ENCODE results near the gene PTK7.
"Not testable (repeated sequence)": the region's sequence is repeated elsewhere in the genome, so short reads cannot be mapped to it uniquely, and the experiment has no call there.

Gene PTK7

GRCh38 chr6:43037706-43038105, 38.4 kb upstream of the PTK7 start:
- Histone ChIP-seq H3K4me3 (ENCODE audit: severe bottlenecking) (no peak overlapping the region), H3K27ac (ENCODE audit: poor library complexity, severe bottlenecking) (no peak overlapping the region), H3K36me3 (ENCODE audit: low read depth) (peaks cover 54% of the 10 kb centered on the region), H3K27me3 (ENCODE audit: insufficient read depth, poor library complexity, severe bottlenecking) (no peaks in the 10 kb centered on the region), H3K4me1 (ENCODE audit: insufficient read depth, poor library complexity, severe bottlenecking) (no peaks in the 10 kb centered on the region), H3K9me3 (ENCODE audit: severe bottlenecking) (no peaks in the 10 kb centered on the region)
- TF ChIP-seq, protein P1, sequence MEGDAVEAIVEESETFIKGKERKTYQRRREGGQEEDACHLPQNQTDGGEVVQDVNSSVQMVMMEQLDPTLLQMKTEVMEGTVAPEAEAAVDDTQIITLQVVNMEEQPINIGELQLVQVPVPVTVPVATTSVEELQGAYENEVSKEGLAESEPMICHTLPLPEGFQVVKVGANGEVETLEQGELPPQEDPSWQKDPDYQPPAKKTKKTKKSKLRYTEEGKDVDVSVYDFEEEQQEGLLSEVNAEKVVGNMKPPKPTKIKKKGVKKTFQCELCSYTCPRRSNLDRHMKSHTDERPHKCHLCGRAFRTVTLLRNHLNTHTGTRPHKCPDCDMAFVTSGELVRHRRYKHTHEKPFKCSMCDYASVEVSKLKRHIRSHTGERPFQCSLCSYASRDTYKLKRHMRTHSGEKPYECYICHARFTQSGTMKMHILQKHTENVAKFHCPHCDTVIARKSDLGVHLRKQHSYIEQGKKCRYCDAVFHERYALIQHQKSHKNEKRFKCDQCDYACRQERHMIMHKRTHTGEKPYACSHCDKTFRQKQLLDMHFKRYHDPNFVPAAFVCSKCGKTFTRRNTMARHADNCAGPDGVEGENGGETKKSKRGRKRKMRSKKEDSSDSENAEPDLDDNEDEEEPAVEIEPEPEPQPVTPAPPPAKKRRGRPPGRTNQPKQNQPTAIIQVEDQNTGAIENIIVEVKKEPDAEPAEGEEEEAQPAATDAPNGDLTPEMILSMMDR (IDR thresholded peaks at IDR 0.05; ENCODE audit: poor library complexity, severe bottlenecking) = no peak
- ATAC-seq (ENCODE audit: low read depth) = no peak
- no peak for DNase-seq (ENCODE audit: low spot score)

DNA sequence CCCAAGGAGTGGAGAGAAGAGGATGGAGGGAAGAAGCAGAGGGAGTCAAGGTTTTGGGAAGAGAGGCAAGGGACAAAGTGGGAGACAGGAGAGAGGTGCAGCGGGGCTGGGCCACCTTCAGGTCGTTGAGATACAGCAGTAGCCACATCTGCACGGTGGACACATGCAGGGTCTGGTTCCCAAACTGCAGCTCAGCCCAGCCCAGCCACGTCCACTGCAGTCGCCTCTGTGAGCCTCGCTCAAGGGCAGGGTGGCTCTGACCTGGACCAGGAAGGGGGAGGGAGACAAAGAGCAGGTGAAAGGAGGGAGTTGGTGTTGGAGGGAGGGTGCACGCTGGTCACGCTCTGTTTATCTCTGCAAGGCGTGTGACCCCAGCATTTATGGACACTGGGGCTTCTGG, 37.4 kb upstream of the PTK7 start:
- H3K4me1 ChIP-seq (ENCODE audit: insufficient read depth, poor library complexity, severe bottlenecking) = no peaks in the 10 kb centered on the region
- DNase-seq (ENCODE audit: low spot score) (no peak), ATAC-seq (ENCODE audit: low read depth) (no peak)
- no peak overlapping the region for H3K4me3 ChIP-seq (ENCODE audit: severe bottlenecking)
- H3K27ac ChIP-seq (ENCODE audit: poor library complexity, severe bottlenecking) = no peak overlapping the region
- no peaks in the 10 kb centered on the region for H3K9me3 ChIP-seq (ENCODE audit: severe bottlenecking)
- TF ChIP-seq, protein P1 (IDR thresholded peaks at IDR 0.05; ENCODE audit: poor library complexity, severe bottlenecking) = no peak
- peaks cover 60% of the 10 kb centered on the region for H3K36me3 ChIP-seq (ENCODE audit: low read depth)
- no peaks in the 10 kb centered on the region for H3K27me3 ChIP-seq (ENCODE audit: insufficient read depth, poor library complexity, severe bottlenecking)

DNA sequence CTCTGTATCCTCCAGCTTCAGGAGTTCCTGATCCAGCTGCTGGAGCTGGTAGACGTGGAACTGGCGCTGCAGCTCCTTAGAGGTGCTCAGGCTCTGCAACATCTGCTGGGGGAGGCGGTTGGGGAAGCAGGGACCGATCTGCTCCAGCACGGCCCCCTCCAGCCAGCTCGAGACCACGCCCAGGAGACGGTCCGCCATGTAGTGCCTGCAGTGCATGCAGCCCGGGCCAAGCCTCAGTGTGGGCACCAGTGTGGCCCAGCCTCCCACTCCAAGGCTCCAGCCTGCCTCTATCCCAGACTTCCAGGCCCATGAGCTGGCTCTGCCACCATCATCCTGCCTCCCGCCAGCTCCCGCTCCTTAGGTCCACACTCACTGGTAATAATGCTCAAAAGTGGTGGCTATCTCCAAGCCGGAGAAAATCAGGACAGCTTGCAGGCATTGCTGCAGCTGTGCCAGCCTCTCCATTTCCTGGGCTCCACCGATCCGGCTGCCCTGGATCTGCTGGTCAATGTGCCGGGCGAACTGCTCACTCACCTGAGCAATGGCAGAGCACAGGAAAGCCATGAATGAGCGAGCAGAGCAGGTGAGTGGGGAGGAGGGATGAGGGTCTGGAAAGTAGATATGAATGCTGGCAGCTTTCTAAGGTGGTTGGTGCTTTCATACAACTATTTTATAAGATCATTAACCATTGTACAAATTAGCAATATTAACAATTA, 35.4 kb upstream of the PTK7 start:
- ATAC-seq (ENCODE audit: low read depth) = no peak
- TF ChIP-seq, protein P1 (IDR thresholded peaks at IDR 0.05; ENCODE audit: poor library complexity, severe bottlenecking) = no peak
- no peak overlapping the region for H3K4me3 ChIP-seq (ENCODE audit: severe bottlenecking)
- peaks cover 54% of the 10 kb centered on the region for H3K36me3 ChIP-seq (ENCODE audit: low read depth)
- no peak overlapping the region for H3K27ac ChIP-seq (ENCODE audit: poor library complexity, severe bottlenecking)
- no peak for DNase-seq (ENCODE audit: low spot score)
- H3K9me3 ChIP-seq (ENCODE audit: severe bottlenecking) = no peaks in the 10 kb centered on the region
- H3K27me3 ChIP-seq (ENCODE audit: insufficient read depth, poor library complexity, severe bottlenecking) = no peaks in the 10 kb centered on the region
- H3K4me1 ChIP-seq (ENCODE audit: insufficient read depth, poor library complexity, severe bottlenecking) = no peaks in the 10 kb centered on the region

DNA sequence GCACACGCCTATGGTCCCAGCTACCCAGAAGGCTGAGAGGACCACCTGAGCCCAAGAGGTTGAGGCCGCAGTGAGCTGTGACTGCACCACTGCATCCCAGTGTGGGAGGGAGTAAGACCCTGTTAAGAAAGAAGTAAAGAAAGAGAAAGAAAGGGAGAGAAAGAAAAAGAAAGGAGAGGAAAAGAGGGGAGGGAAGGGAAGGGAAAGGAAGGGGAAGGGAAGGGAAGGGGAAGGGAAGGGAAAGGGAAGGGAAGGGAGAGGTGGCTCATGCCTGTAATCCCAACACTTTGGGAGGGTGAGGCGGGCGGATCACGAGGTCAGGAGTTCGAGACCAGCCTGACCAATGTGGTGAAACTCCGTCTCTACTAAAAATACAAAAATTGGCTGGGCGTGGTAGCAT, 34.6 kb upstream of the PTK7 start:
- H3K9me3 ChIP-seq (ENCODE audit: severe bottlenecking); H3K27ac ChIP-seq (ENCODE audit: poor library complexity, severe bottlenecking); ATAC-seq (ENCODE audit: low read depth); H3K27me3 ChIP-seq (ENCODE audit: insufficient read depth, poor library complexity, severe bottlenecking); DNase-seq (ENCODE audit: low spot score); H3K4me3 ChIP-seq (ENCODE audit: severe bottlenecking); H3K4me1 ChIP-seq (ENCODE audit: insufficient read depth, poor library complexity, severe bottlenecking): not testable (repeated sequence)
- H3K36me3 ChIP-seq (ENCODE audit: low read depth) = peaks cover 50% of the 10 kb centered on the region

DNA sequence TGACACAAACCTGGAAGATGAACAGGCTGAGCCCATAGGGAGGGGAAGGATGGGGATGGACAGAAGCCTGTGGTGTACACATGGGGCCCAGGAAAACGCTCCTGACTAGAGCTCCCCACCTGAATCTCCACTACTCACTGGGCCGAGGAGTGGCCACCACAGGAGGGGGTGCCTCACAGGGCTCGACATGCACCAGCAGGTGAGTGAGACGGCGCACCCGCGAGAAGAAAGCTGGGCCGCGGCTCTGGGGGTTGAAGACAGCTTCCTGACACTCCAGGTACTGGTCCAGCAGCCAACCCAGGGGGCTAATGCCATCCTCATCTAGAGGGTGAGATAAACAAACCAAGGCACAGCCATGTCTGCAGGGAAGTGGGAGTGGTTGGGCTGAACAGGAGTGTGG, 32.8 kb upstream of the PTK7 start:
- TF ChIP-seq, protein P1 (IDR thresholded peaks at IDR 0.05; ENCODE audit: poor library complexity, severe bottlenecking) = no peak
- no peak overlapping the region for H3K4me3 ChIP-seq (ENCODE audit: severe bottlenecking)
- ATAC-seq (ENCODE audit: low read depth) (no peak), DNase-seq (ENCODE audit: low spot score) (no peak)
- H3K36me3 ChIP-seq (ENCODE audit: low read depth) = peaks cover 49% of the 10 kb centered on the region
- no peaks in the 10 kb centered on the region for H3K27me3 ChIP-seq (ENCODE audit: insufficient read depth, poor library complexity, severe bottlenecking)
- no peaks in the 10 kb centered on the region for H3K9me3 ChIP-seq (ENCODE audit: severe bottlenecking)
- no peaks in the 10 kb centered on the region for H3K4me1 ChIP-seq (ENCODE audit: insufficient read depth, poor library complexity, severe bottlenecking)
- H3K27ac ChIP-seq (ENCODE audit: poor library complexity, severe bottlenecking) = no peak overlapping the region

All from RWPE2 (cell line).